Naive thymus-derived CD8-positive, alpha-beta T cell (primary cell): Measurements from ENCODE around the gene RPS16. TPM values are rescaled to one million over a fixed set of nuclear protein-coding genes. Genes with fewer than 3 reads are reported as not detected.
A peak's percentile ranks its signal among the peaks of the same experiment; 100 is the strongest.

ENCODE experiments used
- ATAC-seq, 2 donors: fragments of 150-1000 bp; cut with Tn5 transposase in 1 of 2; sonication (Bioruptor Pico), chemical (Tn5 transposase) in 1 of 2; 1 replicate in 1 of 2; 2 replicates in 1 of 2; pipeline ENCODE4 v1.10.0; 2021; ENCODE audit warnings: mild to moderate bottlenecking in 2 of 2, moderate library complexity in 2 of 2
- POLR2A ChIA-PET: fragments of 350-600 bp; sonication (Branson Sonifier 250); formaldehyde crosslinking; loops from one replicate; lab custom pipeline; 2021; ENCODE audit warnings: antibody characterized with exemption; lab: Charles Lee
- DNase-seq, 10 donors: peaks; one replicate each; pipeline versions ENCODE4 v3.0.0 to v3.0.0-alpha.2; 2020 to 2022
- H3K27ac Mint-ChIP-seq, 10 donors: one replicate each; pipeline ENCODE4 v1.8.0; 2020 to 2022; ENCODE audit warnings: mild to moderate bottlenecking in 10 of 10, mixed read lengths in 10 of 10, moderate library complexity in 4 of 10, inconsistent platforms in 1 of 10
- H3K27me3 Mint-ChIP-seq, 5 donors: one replicate each; pipeline ENCODE4 v1.8.0; 2021 to 2022; ENCODE audit warnings: mixed read lengths in 5 of 5
- H3K36me3 Mint-ChIP-seq, 3 donors: one replicate each; pipeline ENCODE4 v1.8.0; 2020 to 2022; ENCODE audit warnings: mixed read lengths in 3 of 3, mild to moderate bottlenecking in 2 of 3, inconsistent platforms in 1 of 3
- H3K4me1 Mint-ChIP-seq, 4 donors: one replicate each; pipeline ENCODE4 v1.8.0; 2021 to 2022; ENCODE audit warnings: mixed read lengths in 4 of 4
- H3K4me3 Mint-ChIP-seq, 10 donors: one replicate each; pipeline ENCODE4 v1.8.0; 2020 to 2022; ENCODE audit warnings: mild to moderate bottlenecking in 10 of 10, mixed read lengths in 10 of 10, moderate library complexity in 6 of 10, inconsistent platforms in 1 of 10
- H3K9me3 Mint-ChIP-seq, 9 donors: one replicate each; pipeline ENCODE4 v1.8.0; 2020 to 2022; ENCODE audit warnings: mixed read lengths in 9 of 9, mild to moderate bottlenecking in 3 of 9, inconsistent platforms in 1 of 9, moderate library complexity in 1 of 9
- polyA plus RNA-seq, 3 donors: library from polyadenylated mRNA; unstranded; fragments of 300-500 nt; fragmentation: Illumina TruSeq; gene quantifications; one replicate each; pipeline ENCODE4 v1.2.3, GENCODE V29; 2021
- total RNA-seq, 8 experiments: library from RNA in 2 of 8; stranded (reverse) in 2 of 8; gene quantifications; one replicate each; pipeline ENCODE4 v1.2.3 and lab custom pipeline; 2021 to 2026

The RPS16 gene
- total and polyA plus RNA-seq, 5 experiments from 2014 or later: 2,588 to 3,760 (median 2,812) TPM

- no peak overlapping the region for H3K4me3 Mint-ChIP-seq
- no peak for DNase-seq
- ATAC-seq: no peak
- peaks cover 0 to 24% (median 5%) of the 10 kb centered on the region in 3 donors for H3K36me3 Mint-ChIP-seq
- H3K4me1 Mint-ChIP-seq: peaks cover 20 to 32% (median 23%) of the 10 kb centered on the region in 4 donors
- POLR2A ChIA-PET: interaction anchor here (1.0 to 7.2 kb wide), 5 partner anchors 10 to 18 kb away, joined by 3 to 91 read pairs (median 4); partner anchors contain the start of genes RPS16 and ZFP36
- H3K9me3 Mint-ChIP-seq: peaks cover 0 to 5% (median 0%) of the 10 kb centered on the region in 9 donors
- peak overlapping the region in 5 of 10 donors; percentile 2 to 66 (median 46) for H3K27ac Mint-ChIP-seq
- peaks cover 0 to 4% (median 0%) of the 10 kb centered on the region in 5 donors for H3K27me3 Mint-ChIP-seq
These were observed 19.3 kb downstream of the RPS16 start for GRCh38 chr19:39416152-39417120.

DNA sequence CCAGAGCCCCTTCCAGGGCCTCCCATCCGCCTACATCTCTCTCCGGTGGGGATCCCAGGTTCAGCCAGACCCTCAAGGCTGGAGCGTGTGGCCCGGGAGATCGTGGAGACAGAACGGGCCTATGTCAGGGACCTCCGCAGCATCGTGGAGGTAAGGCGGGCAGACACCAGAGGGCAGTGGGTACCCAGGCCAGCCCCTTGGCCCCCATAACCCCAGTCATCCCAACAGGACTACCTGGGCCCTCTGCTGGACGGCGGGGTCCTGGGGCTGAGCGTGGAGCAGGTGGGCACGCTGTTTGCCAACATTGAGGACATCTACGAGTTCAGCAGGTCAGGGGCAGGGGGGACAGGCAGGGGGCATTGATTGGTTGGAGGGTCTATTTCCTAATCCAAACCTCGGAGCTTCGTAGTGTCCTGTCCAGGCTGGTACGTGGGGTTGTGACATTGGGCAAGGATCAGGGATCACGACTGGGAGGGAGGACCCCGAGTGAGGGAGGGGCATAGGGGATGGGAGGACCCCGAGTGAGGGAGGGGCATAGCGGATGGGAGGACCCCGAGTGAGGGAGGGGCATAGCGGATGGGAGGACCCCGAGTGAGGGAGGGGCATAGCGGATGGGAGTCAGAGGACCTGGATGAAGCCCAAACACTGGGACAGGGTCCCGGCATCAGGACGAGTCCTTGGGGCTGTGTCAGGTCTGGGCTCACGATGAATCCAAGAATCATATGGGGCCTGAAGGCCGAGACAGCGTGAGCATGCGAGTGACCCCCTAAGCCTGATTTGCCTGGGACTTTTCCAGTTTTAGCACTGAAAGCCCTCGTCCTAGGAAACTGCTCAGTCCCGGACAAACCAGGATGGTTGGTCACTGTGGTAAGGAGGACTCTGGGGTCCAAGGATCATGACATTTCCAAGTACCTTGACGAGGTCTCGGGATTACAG is 20.4 kb downstream of the RPS16 start:
- peak overlapping the region in 6 of 10 donors; percentile 32 to 94 (median 80) for H3K27ac Mint-ChIP-seq
- no peak for ATAC-seq
- DNase-seq: no peak
- H3K27me3 Mint-ChIP-seq: peaks cover 0 to 4% (median 0%) of the 10 kb centered on the region in 5 donors
- POLR2A ChIA-PET: interaction anchor here (1.1 to 7.2 kb wide), 5 partner anchors 11 to 80 kb away, joined by 4 to 258 read pairs (median 15); partner anchors contain the start of genes GMFG, MED29, PAF1 and RPS16
- peaks cover 0 to 19% (median 5%) of the 10 kb centered on the region in 3 donors for H3K36me3 Mint-ChIP-seq
- peaks cover 30 to 42% (median 33%) of the 10 kb centered on the region in 4 donors for H3K4me1 Mint-ChIP-seq
- peaks cover 0 to 5% (median 0%) of the 10 kb centered on the region in 9 donors for H3K9me3 Mint-ChIP-seq
- H3K4me3 Mint-ChIP-seq: peak overlapping the region in 2 of 10 donors; percentile 8 to 65

- H3K4me1 Mint-ChIP-seq: peaks cover 33 to 50% (median 36%) of the 10 kb centered on the region in 4 donors
- peak overlapping the region; percentile 79 to 97 (median 87) for H3K4me3 Mint-ChIP-seq
- H3K9me3 Mint-ChIP-seq: peaks cover 0 to 5% (median 0%) of the 10 kb centered on the region in 9 donors
- peaks cover 0 to 4% (median 0%) of the 10 kb centered on the region in 5 donors for H3K27me3 Mint-ChIP-seq
- POLR2A ChIA-PET: interaction anchor here (1.1 to 7.2 kb wide), 8 partner anchors 10 to 78 kb away, joined by 3 to 258 read pairs (median 10); partner anchors contain the start of genes GMFG, MED29, PAF1 and RPS16
- peaks cover 0 to 16% (median 4%) of the 10 kb centered on the region in 3 donors for H3K36me3 Mint-ChIP-seq
- DNase-seq: no peak
- H3K27ac Mint-ChIP-seq: peak overlapping the region; percentile 85 to 96 (median 92)
- ATAC-seq: no peak
These were observed 21.7 kb downstream of the RPS16 start for GRCh38 chr19:39413911-39414608.

DNA sequence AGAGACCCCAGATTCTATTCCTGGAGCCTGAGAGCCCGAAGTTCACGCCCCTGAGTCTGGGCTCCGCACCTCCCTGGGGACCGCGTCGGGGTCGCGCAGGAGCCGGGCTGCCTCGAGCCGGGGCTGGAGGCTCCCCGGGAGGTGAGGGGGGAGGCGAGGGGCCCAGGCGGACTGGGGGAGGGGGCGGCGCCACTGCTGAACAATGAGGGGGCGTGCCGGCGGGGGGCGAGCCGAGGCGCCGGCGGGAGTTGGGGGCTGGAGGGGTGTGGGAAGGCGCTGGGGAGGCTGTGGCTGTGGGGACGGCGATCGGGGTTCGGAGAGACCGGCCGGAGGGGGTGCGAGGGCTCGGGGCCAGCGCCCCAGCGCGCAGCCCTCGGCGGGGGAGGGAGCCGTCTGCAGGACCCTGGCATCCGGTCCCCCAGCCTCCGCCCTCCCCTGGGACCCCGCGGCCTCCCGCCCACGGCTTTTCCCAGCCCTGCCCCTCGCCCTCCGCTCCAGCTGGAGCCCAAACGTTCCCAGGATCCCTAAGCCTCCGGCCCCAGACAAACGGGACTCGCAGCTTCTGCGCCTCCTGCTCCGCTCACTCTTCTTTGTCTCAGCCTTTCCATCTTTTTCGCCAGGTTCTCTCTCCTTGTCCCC is 22.4 kb downstream of the RPS16 start:
- peak overlapping the region; percentile 79 to 98 (median 91) for H3K4me3 Mint-ChIP-seq
- peaks cover 0 to 5% (median 0%) of the 10 kb centered on the region in 9 donors for H3K9me3 Mint-ChIP-seq
- H3K4me1 Mint-ChIP-seq: peaks cover 38 to 56% (median 41%) of the 10 kb centered on the region in 4 donors
- DNase-seq (peak in 4 of 10 donors; percentile 24 to 53 (median 32)), ATAC-seq (no peak)
- peaks cover 6 to 20% (median 9%) of the 10 kb centered on the region in 3 donors for H3K36me3 Mint-ChIP-seq
- H3K27ac Mint-ChIP-seq: peak overlapping the region; percentile 85 to 100 (median 98)
- peaks cover 0 to 4% (median 0%) of the 10 kb centered on the region in 5 donors for H3K27me3 Mint-ChIP-seq
- POLR2A ChIA-PET: interaction anchor here (1.1 to 7.2 kb wide), 7 partner anchors 10 to 32 kb away, joined by 3 to 258 read pairs (median 15); partner anchors contain the start of genes MED29, PAF1, RPS16 and SUPT5H

DNA sequence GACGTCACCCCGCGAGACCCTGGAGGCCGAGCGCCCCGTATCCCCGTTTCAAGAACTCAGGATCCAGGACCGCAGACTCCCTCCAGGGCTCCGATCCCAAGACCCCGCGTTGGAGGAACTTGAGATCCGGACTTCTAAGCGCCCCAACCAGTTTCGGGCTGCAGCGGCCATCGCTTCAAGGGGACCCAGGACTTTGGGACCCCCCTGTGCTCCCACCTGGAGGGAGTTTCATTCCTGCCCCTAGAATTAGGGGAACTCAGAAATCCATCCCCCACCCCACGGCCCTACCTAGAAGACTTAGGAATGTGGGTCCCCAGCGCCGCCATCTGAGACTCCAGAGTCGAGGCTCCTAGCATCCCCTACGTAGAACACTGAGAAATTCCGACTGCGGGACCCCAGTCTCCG is 22.9 kb downstream of the RPS16 start:
- peaks cover 40 to 61% (median 42%) of the 10 kb centered on the region in 4 donors for H3K4me1 Mint-ChIP-seq
- H3K27me3 Mint-ChIP-seq: peaks cover 0 to 4% (median 0%) of the 10 kb centered on the region in 5 donors
- H3K9me3 Mint-ChIP-seq: peaks cover 0 to 5% (median 0%) of the 10 kb centered on the region in 9 donors
- DNase-seq (peak in 2 of 10 donors; percentile 29 to 38), ATAC-seq (no peak)
- POLR2A ChIA-PET: interaction anchor here (0.9 to 7.2 kb wide), 8 partner anchors 11 to 77 kb away, joined by 3 to 258 read pairs (median 14); partner anchors contain the start of genes GMFG, MED29, PAF1 and RPS16
- H3K27ac Mint-ChIP-seq: peak overlapping the region; percentile 48 to 100 (median 98)
- H3K36me3 Mint-ChIP-seq: peaks cover 6 to 21% (median 14%) of the 10 kb centered on the region in 3 donors
- H3K4me3 Mint-ChIP-seq: peak overlapping the region; percentile 79 to 98 (median 89)

- Mint-ChIP-seq H3K4me1 (peaks cover 39 to 62% (median 42%) of the 10 kb centered on the region in 4 donors), H3K27me3 (peaks cover 0 to 4% (median 0%) of the 10 kb centered on the region in 5 donors), H3K27ac (peak within 1 kb of the TSS; percentile 93 to 100 (median 98)), H3K4me3 (peak within 1 kb of the TSS; percentile 79 to 98 (median 89)), H3K9me3 (peaks cover 0 to 5% (median 0%) of the 10 kb centered on the region in 9 donors), H3K36me3 (peaks cover 6 to 22% (median 19%) of the 10 kb centered on the region in 3 donors)
- POLR2A ChIA-PET: interaction anchor here (0.9 to 7.2 kb wide), 11 partner anchors 13 to 120 kb away, joined by 3 to 258 read pairs (median 8); partner anchors contain the start of genes EID2B, GMFG, MED29 and PAF1
- peak; percentile 58 to 70 for ATAC-seq
- DNase-seq: peak; percentile 91 to 100 (median 98)
These were observed 23.5 kb downstream of the RPS16 start, which contains the start of gene PLEKHG2 for GRCh38 chr19:39412100-39412866. TSS of gene PLEKHG2 (plus strand) at chr19:39412669. CDS start at chr19:39414087, 1,418 bp downstream.

DNA sequence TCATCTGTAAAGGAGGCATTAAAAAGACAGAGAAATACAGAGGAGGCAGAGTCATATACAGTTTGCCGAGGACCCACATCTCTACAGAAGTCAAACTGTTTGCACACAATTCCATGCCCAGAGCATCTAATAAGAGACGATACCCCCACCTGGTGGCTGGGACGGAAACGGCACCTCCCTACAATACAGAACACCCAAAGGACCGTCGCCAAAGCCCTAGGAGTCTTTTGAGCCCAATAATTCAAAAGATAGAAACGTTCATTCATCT is 24.0 kb downstream of the RPS16 start:
- POLR2A ChIA-PET: interaction anchor here (0.9 to 7.2 kb wide), 10 partner anchors 12 to 121 kb away, joined by 3 to 258 read pairs (median 9); partner anchors contain the start of genes EID2B, GMFG, MED29 and PAF1
- peak; percentile 37 to 47 for ATAC-seq
- Mint-ChIP-seq H3K27me3 (peaks cover 0 to 4% (median 0%) of the 10 kb centered on the region in 5 donors), H3K4me1 (peaks cover 39 to 62% (median 42%) of the 10 kb centered on the region in 4 donors), H3K9me3 (peaks cover 0 to 5% (median 0%) of the 10 kb centered on the region in 9 donors), H3K4me3 (peak overlapping the region; percentile 79 to 98 (median 89)), H3K27ac (peak overlapping the region; percentile 93 to 100 (median 98)), H3K36me3 (peaks cover 6 to 23% (median 21%) of the 10 kb centered on the region in 3 donors)
- DNase-seq: peak; percentile 80 to 97 (median 90)

GRCh38 chr19:39411081-39411831 is 24.5 kb downstream of the RPS16 start:
- ATAC-seq (no peak), DNase-seq (peak in 1 of 10 donors; percentile 27)
- POLR2A ChIA-PET: interaction anchor here (0.9 to 7.2 kb wide), 10 partner anchors 12 to 121 kb away, joined by 3 to 258 read pairs (median 9); partner anchors contain the start of genes EID2B, GMFG, MED29 and PAF1
- H3K9me3 Mint-ChIP-seq: peaks cover 0 to 5% (median 0%) of the 10 kb centered on the region in 9 donors
- H3K4me1 Mint-ChIP-seq: peaks cover 40 to 66% (median 42%) of the 10 kb centered on the region in 4 donors
- peak overlapping the region; percentile 79 to 98 (median 89) for H3K4me3 Mint-ChIP-seq
- peak overlapping the region; percentile 93 to 100 (median 98) for H3K27ac Mint-ChIP-seq
- peaks cover 0 to 6% (median 0%) of the 10 kb centered on the region in 5 donors for H3K27me3 Mint-ChIP-seq
- H3K36me3 Mint-ChIP-seq: peaks cover 6 to 23% (median 21%) of the 10 kb centered on the region in 3 donors

- DNase-seq (no peak), ATAC-seq (no peak)
- POLR2A ChIA-PET: interaction anchor here (1.8 to 7.2 kb wide), 6 partner anchors 11 to 75 kb away, joined by 5 to 258 read pairs (median 32); partner anchors contain the start of genes GMFG, MED29, PAF1 and RPS16
- peaks cover 0 to 8% (median 0%) of the 10 kb centered on the region in 5 donors for H3K27me3 Mint-ChIP-seq
- peaks cover 0 to 5% (median 0%) of the 10 kb centered on the region in 9 donors for H3K9me3 Mint-ChIP-seq
- peak overlapping the region; percentile 79 to 98 (median 89) for H3K4me3 Mint-ChIP-seq
- peaks cover 42 to 70% (median 45%) of the 10 kb centered on the region in 4 donors for H3K4me1 Mint-ChIP-seq
- peaks cover 6 to 23% (median 21%) of the 10 kb centered on the region in 3 donors for H3K36me3 Mint-ChIP-seq
- peak overlapping the region; percentile 93 to 100 (median 98) for H3K27ac Mint-ChIP-seq
These were observed 25.0 kb downstream of the RPS16 start for GRCh38 chr19:39410831-39411080.
